Measurements from ENCODE around the gene PROM1.

The PROM1 gene

DNA sequence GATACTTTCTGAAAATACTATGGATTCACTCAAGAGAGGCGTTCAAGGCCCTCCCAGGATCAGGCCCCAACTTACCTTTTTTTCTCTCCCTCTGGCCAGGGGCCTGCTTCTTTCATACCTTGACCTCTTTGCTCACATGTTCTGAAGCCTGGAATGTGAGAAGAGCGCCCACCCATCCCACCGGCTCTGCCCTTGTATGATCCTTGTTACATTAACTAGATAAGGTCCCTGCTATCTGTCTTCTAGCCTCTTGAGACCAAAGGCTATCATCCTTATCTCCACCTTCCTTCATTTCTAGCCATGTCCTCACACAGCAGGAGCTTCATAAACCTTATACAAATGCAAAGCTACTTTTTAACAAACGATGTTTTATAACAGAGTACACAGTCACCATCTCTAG lies 45.9 kb downstream of the PROM1 start:
- TF ChIP-seq, protein P1, sequence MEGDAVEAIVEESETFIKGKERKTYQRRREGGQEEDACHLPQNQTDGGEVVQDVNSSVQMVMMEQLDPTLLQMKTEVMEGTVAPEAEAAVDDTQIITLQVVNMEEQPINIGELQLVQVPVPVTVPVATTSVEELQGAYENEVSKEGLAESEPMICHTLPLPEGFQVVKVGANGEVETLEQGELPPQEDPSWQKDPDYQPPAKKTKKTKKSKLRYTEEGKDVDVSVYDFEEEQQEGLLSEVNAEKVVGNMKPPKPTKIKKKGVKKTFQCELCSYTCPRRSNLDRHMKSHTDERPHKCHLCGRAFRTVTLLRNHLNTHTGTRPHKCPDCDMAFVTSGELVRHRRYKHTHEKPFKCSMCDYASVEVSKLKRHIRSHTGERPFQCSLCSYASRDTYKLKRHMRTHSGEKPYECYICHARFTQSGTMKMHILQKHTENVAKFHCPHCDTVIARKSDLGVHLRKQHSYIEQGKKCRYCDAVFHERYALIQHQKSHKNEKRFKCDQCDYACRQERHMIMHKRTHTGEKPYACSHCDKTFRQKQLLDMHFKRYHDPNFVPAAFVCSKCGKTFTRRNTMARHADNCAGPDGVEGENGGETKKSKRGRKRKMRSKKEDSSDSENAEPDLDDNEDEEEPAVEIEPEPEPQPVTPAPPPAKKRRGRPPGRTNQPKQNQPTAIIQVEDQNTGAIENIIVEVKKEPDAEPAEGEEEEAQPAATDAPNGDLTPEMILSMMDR (conservative IDR thresholded peaks at IDR 0.05) = no peak
- no peak overlapping the region for H3K27ac ChIP-seq

DNA sequence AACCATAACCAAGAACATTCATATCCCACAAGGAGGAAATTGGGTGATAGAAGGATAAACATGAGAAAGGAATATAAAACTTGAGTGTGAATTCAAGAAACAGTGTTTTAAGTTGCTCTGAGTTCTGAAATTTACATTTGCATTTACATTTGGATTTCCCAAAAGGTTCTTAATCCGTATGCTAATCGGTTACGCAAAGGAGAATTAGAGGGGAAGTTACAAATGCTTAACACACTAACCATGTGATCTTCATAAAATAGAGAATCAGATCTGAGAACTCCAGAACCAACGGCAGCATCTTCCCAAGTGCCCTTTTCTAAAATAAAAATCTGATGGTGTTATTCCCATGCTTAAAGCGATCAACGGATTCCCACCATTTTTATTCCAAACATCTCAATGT lies 48.0 kb downstream of the PROM1 start:
- H3K27ac ChIP-seq = no peak overlapping the region
- TF ChIP-seq, protein P1 (conservative IDR thresholded peaks at IDR 0.05) = no peak

DNA sequence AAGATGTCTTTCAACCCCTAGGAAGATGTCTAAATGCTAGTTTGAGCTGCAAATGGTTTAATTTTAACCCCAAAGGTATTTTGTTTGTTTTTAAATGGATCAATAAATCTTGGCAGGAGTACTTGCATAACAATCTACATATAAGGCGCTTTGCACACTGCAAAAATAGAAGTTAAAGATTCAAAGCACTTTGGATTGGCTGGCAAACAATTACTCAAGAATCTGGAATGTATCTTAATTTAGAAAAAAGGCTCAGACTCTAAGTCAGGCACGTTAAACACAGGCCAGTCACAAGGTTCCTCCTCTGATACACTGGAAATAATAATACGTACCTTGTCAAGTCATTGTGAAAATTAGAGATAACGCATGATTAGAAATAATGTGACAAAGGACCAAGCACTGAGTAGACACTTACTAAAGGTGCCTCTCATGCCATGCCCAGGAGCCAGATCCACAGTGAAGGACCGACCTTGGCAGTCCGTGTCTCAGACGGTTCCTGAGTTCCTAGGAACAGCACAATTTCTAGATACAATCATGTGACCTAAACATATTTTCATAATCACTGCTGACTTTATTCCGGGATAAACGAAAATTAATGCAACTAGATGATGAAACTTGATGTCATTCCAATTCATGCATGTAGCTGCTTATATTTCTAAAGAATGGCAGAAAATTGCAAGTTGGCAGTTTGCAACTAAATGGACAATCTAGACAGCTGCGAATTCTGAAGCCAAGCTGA lies 49.6 kb downstream of the PROM1 start:
- TF ChIP-seq, protein P1 (conservative IDR thresholded peaks at IDR 0.05) = no peak
- no peak overlapping the region for H3K27ac ChIP-seq

DNA sequence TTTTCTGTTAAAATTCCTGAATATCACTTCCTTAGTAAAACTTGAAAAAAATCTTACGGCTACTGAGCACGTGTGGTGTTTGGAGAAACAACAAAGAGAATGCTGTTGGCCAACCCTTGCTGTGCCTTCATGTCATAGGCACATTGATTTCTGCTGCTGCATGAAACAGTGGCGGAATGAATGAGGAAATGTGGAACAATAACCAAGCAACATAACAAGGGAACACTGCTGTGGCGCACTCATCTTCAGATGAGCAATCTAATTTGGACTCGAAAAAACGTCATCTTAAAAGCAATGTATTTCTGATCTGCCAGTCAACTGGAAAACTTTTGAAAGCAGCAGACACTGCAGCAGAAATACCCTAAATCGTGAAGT lies 51.4 kb downstream of the PROM1 start:
- TF ChIP-seq, protein P1 (conservative IDR thresholded peaks at IDR 0.05) = no peak

DNA sequence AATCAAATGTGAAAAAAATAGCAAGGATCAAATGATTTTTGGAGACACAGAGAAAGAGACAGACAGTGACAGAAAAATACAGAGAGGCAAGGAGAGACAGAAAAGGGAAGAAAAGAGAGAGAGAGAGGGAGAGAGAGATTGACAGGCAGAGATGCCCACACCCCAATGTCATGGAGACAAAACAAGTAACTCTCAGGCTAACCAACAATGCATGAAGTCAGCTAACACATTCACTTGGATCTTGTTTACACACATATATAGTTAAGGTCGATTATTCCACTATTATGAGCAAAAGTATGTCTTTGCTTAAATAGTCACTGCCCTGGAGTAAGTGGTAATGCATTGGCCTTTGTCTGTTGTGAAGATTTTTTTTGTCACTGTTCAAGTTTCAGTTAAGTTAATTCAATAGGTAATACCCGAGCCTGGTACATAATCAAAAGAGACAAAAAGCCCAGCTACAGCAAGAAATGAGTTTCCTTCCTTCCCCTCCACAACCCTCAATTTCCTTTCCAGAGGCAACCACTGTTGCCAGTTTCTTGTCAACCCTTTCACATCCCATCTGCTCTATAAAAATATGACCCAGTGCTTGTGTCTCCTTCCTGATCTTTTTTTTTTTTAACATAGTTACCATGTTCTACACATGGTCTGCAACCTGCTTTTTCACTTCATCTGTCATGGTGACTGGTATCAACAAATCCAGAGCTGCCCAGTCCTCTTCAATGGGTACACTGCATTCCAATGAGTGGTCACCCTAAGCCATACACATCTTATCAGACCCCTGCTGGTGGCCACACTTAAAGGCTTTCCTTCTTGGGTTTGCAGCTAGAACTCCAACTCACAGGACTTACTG lies 52.1 kb downstream of the PROM1 start:
- TF ChIP-seq, protein P1 (conservative IDR thresholded peaks at IDR 0.05) = no peak
- no peak overlapping the region for H3K27ac ChIP-seq

More for the DNA sequence above, 51.4 kb downstream of the PROM1 start:
- no peak overlapping the region for H3K27ac ChIP-seq

DNA sequence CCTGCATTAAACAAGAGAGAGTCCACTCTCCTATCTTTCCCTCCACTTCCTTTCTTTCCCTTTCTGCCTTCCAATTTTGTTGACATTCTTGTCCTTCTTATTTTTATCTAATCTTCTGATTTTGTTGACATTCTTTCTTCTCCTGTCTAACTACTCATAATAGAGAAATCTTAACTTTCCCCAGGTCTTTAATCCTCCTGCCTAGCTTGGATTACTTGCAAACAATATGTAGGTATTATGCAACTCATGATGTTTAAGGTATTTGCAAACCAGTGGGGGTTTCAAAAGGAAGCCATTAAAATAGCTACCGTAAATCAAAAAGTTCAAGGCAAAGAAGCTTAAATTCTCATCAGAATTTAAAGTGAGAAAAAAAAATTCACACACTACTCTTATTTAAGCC lies 53.9 kb downstream of the PROM1 start:
- H3K27ac ChIP-seq = no peak overlapping the region
- TF ChIP-seq, protein P1 (conservative IDR thresholded peaks at IDR 0.05) = no peak

DNA sequence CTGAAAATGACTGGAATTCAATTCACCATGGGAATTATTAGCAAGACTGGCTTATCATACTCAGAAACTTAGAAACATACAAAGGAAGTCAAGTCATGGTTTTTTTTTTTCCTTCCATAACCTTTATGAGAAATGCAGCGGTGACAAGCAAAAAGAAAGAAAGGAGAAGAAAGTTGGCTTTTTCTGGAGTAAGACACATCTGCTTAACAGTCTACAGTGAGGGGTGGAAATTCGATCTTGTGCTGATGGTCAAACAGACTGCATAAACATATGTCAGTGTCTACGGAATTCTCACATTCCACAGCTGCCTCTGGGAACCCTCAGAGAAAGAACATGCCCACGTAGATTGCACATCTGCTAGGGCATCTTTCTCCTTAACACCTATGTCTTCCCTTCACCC lies 54.6 kb downstream of the PROM1 start:
- TF ChIP-seq, protein P1 (conservative IDR thresholded peaks at IDR 0.05) = no peak
- H3K27ac ChIP-seq = no peak overlapping the region

All from VCaP (cell line).